Activated CD4-positive, alpha-beta T cell treated with anti-CD3 and anti-CD28 coated beads, Interleukin-2, amount 50 U/mL, for 1 hour (primary cell): Measurements from ENCODE around the gene MRPL21.
A peak's percentile ranks its signal among the peaks of the same experiment; 100 is the strongest.
"Not testable (repeated sequence)": the region's sequence is repeated elsewhere in the genome, so short reads cannot be mapped to it uniquely, and the experiment has no call there.

ENCODE experiments used
- DNase-seq: peaks from one replicate; pipeline ENCODE4 v3.0.0-alpha.2; 2020

MRPL21 gene

GRCh38 chr11:68908273-68908672 is 4.6 kb upstream of the MRPL21 start:
- DNase-seq: no peak

- DNase-seq: no peak
Measured at GRCh38 chr11:68905421-68906360, 2.1 kb upstream of the MRPL21 start.

- DNase-seq: peak; percentile 14
Measured at GRCh38 chr11:68904248-68904847, 716 bp upstream of the MRPL21 start.

- no peak for DNase-seq
Measured at GRCh38 chr11:68900835-68901381, 2.7 kb downstream of the MRPL21 start.

- DNase-seq: no peak
Measured at GRCh38 chr11:68897441-68897840, 6.2 kb downstream of the MRPL21 start.

GRCh38 chr11:68896171-68896959 is 7.3 kb downstream of the MRPL21 start:
- DNase-seq: no peak

- DNase-seq: no peak
Measured at GRCh38 chr11:68893282-68893681, 10.3 kb downstream of the MRPL21 start.

GRCh38 chr11:68892576-68892975 is 11.1 kb downstream of the MRPL21 start:
- no peak for DNase-seq

GRCh38 chr11:68891351-68891948 is 12.2 kb downstream of the MRPL21 start:
- DNase-seq: no peak

- DNase-seq: no peak
Measured at GRCh38 chr11:68890490-68891231, 13.0 kb downstream of the MRPL21 start.

- no peak for DNase-seq
Measured at GRCh38 chr11:68889948-68890446, 13.6 kb downstream of the MRPL21 start.

- not testable (repeated sequence) for DNase-seq
Measured at GRCh38 chr11:68884827-68885226, 18.8 kb downstream of the MRPL21 start.

- DNase-seq: no peak
Measured at GRCh38 chr11:68882391-68882790, 21.2 kb downstream of the MRPL21 start.

- DNase-seq: no peak
Measured at GRCh38 chr11:68881320-68881719, 22.3 kb downstream of the MRPL21 start.

- no peak for DNase-seq
Measured at GRCh38 chr11:68880851-68881250, 22.8 kb downstream of the MRPL21 start.

GRCh38 chr11:68878022-68878421 is 25.6 kb downstream of the MRPL21 start:
- no peak for DNase-seq

GRCh38 chr11:68872216-68873003 is 31.2 kb downstream of the MRPL21 start:
- no peak for DNase-seq

- DNase-seq: no peak
Measured at GRCh38 chr11:68870470-68870869, 33.2 kb downstream of the MRPL21 start.

GRCh38 chr11:68868221-68868835 is 35.3 kb downstream of the MRPL21 start:
- no peak for DNase-seq

GRCh38 chr11:68867066-68867465 is 36.6 kb downstream of the MRPL21 start:
- no peak for DNase-seq
